Endodermal cell (in vitro differentiated cells): ENCODE data around the gene IL4I1. TPM values are rescaled to one million over a fixed set of nuclear protein-coding genes. Genes with fewer than 3 reads are reported as not detected.

ENCODE experiments used
- DNase-seq: peaks from one replicate; pipeline ENCODE4 v3.0.0-alpha.2; 2017
- H3K27ac ChIP-seq: 2 replicates; pipeline ENCODE4 v1.5.1; 2013; ENCODE audit warnings: mild to moderate bottlenecking, low read depth, low read length, moderate library complexity
- H3K27me3 ChIP-seq: 2 replicates; pipeline ENCODE4 v1.6.1; 2013; ENCODE audit warnings: mild to moderate bottlenecking, low read length, moderate library complexity; ENCODE audit not compliant: insufficient read depth, control insufficient read depth, poor library complexity, severe bottlenecking
- H3K36me3 ChIP-seq: 2 replicates; pipeline ENCODE4 v1.7.0; 2013; ENCODE audit warnings: mild to moderate bottlenecking, low read length, moderate library complexity; ENCODE audit not compliant: control insufficient read depth, insufficient read depth
- H3K4me1 ChIP-seq: one replicate; pipeline ENCODE4 v1.7.0; 2013; ENCODE audit warnings: low read length; ENCODE audit not compliant: control insufficient read depth, insufficient read depth
- H3K4me3 ChIP-seq: 2 replicates; pipeline ENCODE4 v1.5.1; 2013; ENCODE audit warnings: mild to moderate bottlenecking, low read length, moderate library complexity
- H3K9ac ChIP-seq: 2 replicates; pipeline ENCODE4 v1.6.1; 2013; ENCODE audit warnings: mild to moderate bottlenecking, low read length, moderate library complexity; ENCODE audit not compliant: poor library complexity, severe bottlenecking; ENCODE audit errors: extremely low read depth
- H3K9me3 ChIP-seq: 2 replicates; pipeline ENCODE4 v1.6.1; 2013; ENCODE audit warnings: mild to moderate bottlenecking, low read length, moderate library complexity; ENCODE audit not compliant: control insufficient read depth
- H3K27ac Mint-ChIP-seq: 2 replicates; pipeline ENCODE4 v1.8.0; 2020; ENCODE audit warnings: mixed read lengths
- H3K27me3 Mint-ChIP-seq: 2 replicates; pipeline ENCODE4 v1.8.0; 2021; ENCODE audit warnings: mild to moderate bottlenecking, mixed read lengths; ENCODE audit not compliant: insufficient read depth
- H3K36me3 Mint-ChIP-seq: 2 replicates; pipeline ENCODE4 v1.8.0; 2020; ENCODE audit warnings: low read depth, mixed read lengths
- H3K4me1 Mint-ChIP-seq: 2 replicates; pipeline ENCODE4 v1.8.0; 2020; ENCODE audit warnings: mixed read lengths
- H3K4me3 Mint-ChIP-seq: 2 replicates; pipeline ENCODE4 v1.8.0; 2020; ENCODE audit warnings: mild to moderate bottlenecking, moderate library complexity, mixed read lengths
- H3K9me3 Mint-ChIP-seq: 2 replicates; pipeline ENCODE4 v1.8.0; 2020; ENCODE audit warnings: mild to moderate bottlenecking, mixed read lengths
- WGBS, 2 experiments: methylation state at CpG; one replicate each; pipeline versions ENCODE4 v1.1.5 to v1.1.7; 2013; ENCODE audit warnings: missing lambda C conversion rate in 2 of 2, mixed read lengths in 1 of 2; ENCODE audit not compliant: insufficient coverage in 1 of 2, insufficient read length in 1 of 2; 5-methylcytosine and 5-hydroxymethylcytosine counted together
- total RNA-seq, 2 donors: library from RNA; stranded (reverse); fragmentation: NEBNext Ultra II Directional in 1 of 2; extraction: Animal tissue kit (Norgen Biotek cat#: 25700) in 1 of 2; gene quantifications; 2 replicates in 1 of 2; 3 replicates in 1 of 2; pipeline ENCODE4 v1.2.1, GENCODE V29; 2021
- TF ChIP-seq, protein P1 (sequence below): fragments of 200-600 bp; sonication (generic); conservative IDR thresholded peaks from 2 replicates; pipeline ENCODE4 v1.5.0; 2021; ENCODE audit warnings: antibody characterized with exemption, mild to moderate bottlenecking

Gene IL4I1
- total RNA-seq, 2 donors from 2014 or later, result 0.97 TPM; not detected in 1

DNA sequence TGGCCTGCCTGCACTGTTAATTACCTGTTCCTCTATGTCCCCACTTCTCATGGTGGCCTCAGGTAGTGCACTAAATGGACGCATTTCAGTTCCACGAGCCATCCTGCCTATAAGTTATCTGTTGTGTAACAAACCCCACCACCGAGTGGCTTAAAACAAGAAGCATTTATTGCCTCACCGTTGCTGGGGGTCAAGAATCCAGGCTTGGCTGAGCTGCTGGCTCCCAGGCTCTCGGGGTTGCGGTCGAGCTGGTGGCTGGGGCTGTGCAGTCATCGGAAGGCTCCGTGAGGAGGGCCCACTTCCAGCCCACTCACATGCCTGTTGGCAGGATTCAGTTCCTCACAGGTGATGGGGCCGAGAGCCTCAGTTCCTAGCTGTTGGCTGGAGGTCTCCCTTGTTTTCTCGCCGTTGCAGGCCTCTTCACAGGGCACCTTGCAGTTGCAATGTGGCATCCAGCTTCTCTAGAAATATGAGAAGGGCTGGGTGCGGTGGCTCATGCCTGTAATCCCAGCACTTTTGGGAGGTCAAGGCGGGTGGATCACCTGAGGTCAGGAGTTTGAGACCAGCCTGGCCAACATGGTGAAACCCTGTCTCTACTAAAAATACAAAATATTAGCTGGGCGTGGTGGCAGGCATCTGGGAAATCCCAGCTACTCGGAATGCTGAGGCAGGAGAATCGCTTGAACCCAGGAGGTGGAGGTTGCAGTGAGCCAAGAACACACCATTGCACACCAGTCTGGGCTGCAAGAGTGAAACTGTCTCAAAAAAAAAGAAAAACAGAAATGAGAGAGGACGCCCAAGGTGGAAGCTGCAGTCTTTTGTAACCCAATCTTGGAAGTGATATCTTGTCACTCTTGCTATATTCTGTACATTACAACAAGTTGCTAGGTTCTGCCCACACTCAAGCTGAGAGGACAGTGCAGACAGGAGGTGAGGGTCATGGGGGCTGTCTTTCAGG is 52.3 kb downstream of the IL4I1 start:
- H3K27me3 Mint-ChIP-seq, result no peaks in the 10 kb centered on the region
- DNase-seq, result no peak

DNA sequence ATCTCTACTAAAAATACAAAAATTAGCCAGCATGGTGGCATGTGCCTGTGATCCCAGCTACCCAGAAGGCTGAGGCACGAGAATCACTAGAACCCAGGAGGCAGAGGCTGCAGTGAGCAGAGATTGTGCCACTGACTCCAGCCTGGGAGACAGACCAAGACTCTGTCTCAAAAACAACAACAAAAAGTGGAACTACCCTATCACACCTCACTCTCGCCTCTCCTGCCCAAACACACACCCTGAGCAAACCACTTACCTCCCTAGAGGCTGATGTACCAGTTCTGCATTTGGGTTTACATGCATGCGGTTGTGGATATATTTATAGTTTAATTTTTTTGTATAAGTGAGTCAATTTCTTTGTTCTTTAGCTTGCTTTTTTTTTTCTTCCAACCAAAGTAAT is 53.4 kb downstream of the IL4I1 start:
- DNase-seq, result no peak
- TF ChIP-seq, protein P1, sequence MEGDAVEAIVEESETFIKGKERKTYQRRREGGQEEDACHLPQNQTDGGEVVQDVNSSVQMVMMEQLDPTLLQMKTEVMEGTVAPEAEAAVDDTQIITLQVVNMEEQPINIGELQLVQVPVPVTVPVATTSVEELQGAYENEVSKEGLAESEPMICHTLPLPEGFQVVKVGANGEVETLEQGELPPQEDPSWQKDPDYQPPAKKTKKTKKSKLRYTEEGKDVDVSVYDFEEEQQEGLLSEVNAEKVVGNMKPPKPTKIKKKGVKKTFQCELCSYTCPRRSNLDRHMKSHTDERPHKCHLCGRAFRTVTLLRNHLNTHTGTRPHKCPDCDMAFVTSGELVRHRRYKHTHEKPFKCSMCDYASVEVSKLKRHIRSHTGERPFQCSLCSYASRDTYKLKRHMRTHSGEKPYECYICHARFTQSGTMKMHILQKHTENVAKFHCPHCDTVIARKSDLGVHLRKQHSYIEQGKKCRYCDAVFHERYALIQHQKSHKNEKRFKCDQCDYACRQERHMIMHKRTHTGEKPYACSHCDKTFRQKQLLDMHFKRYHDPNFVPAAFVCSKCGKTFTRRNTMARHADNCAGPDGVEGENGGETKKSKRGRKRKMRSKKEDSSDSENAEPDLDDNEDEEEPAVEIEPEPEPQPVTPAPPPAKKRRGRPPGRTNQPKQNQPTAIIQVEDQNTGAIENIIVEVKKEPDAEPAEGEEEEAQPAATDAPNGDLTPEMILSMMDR, result no peak
- H3K9ac ChIP-seq, result no peak overlapping the region
- no peaks in the 10 kb centered on the region for H3K27me3 ChIP-seq
- H3K4me3 Mint-ChIP-seq, result no peak overlapping the region
- H3K4me1 ChIP-seq, result no peaks in the 10 kb centered on the region
- no peaks in the 10 kb centered on the region for H3K9me3 ChIP-seq
- H3K9me3 Mint-ChIP-seq, result peaks cover under 1% of the 10 kb centered on the region
- H3K27ac ChIP-seq, result no peak overlapping the region
- peaks cover 33% of the 10 kb centered on the region for H3K36me3 Mint-ChIP-seq
- H3K36me3 ChIP-seq, result peaks cover 19% of the 10 kb centered on the region
- H3K27ac Mint-ChIP-seq, result no peak overlapping the region
- H3K4me1 Mint-ChIP-seq, result no peaks in the 10 kb centered on the region
- H3K4me3 ChIP-seq, result no peak overlapping the region
- H3K27me3 Mint-ChIP-seq, result no peaks in the 10 kb centered on the region
- WGBS, 2 experiments, result 87 to 100% methylated on average over 1 to 3 of the region's 3 CpGs

More for the DNA sequence above, 52.3 kb downstream of the IL4I1 start:
- H3K4me3 ChIP-seq, result no peak overlapping the region
- Mint-ChIP-seq H3K27ac (no peak overlapping the region), H3K4me1 (no peaks in the 10 kb centered on the region), H3K9me3 (peaks cover 2% of the 10 kb centered on the region), H3K4me3 (no peak overlapping the region), H3K36me3 (peaks cover 32% of the 10 kb centered on the region)
- peaks cover 6% of the 10 kb centered on the region for H3K9me3 ChIP-seq
- TF ChIP-seq, protein P1, result no peak
- 95% methylated on average over 16 to 18 of the region's 18 CpGs for WGBS, 2 experiments
- H3K36me3 ChIP-seq, result peaks cover 14% of the 10 kb centered on the region
- no peaks in the 10 kb centered on the region for H3K27me3 ChIP-seq
- no peak overlapping the region for H3K9ac ChIP-seq
- no peaks in the 10 kb centered on the region for H3K4me1 ChIP-seq
- no peak overlapping the region for H3K27ac ChIP-seq

DNA sequence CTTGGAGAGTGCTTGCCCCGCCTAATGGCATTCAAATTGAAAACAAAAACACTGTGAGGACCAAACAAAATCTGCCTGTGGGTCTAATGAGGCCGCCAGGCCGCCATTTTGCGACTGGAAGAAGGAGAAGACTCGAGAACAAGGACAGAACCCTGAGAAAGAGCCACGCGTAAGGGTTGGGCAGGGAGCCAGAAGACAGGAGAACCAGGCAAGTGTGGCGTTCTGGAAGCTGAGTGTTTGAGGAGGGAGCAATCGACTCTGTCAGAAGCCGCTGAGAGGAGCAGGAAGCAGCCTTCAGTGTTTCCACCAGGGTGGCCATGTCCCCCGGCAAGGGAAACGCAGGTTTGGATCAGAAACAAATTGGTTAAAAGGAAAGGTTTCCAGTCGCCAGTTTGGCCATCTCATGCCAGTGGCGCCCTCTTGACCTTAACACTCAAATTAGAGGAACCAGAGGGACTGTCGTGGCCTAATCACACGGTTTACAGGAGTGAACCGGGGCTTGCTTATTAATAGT is 55.9 kb downstream of the IL4I1 start:
- Histone ChIP-seq H3K4me3 (no peak overlapping the region), H3K27me3 (no peaks in the 10 kb centered on the region), H3K36me3 (peaks cover 19% of the 10 kb centered on the region), H3K27ac (no peak overlapping the region), H3K9ac (no peak overlapping the region), H3K4me1 (no peaks in the 10 kb centered on the region), H3K9me3 (no peaks in the 10 kb centered on the region)
- H3K27me3 Mint-ChIP-seq, result no peaks in the 10 kb centered on the region
- 94 to 95% methylated on average over 16 of the region's 17 CpGs for WGBS, 2 experiments
- H3K36me3 Mint-ChIP-seq, result peaks cover 49% of the 10 kb centered on the region
- H3K27ac Mint-ChIP-seq, result peak overlapping the region; percentile 41
- no peak overlapping the region for H3K4me3 Mint-ChIP-seq
- H3K9me3 Mint-ChIP-seq, result no peaks in the 10 kb centered on the region
- TF ChIP-seq, protein P1, result no peak
- DNase-seq, result no peak
- H3K4me1 Mint-ChIP-seq, result no peaks in the 10 kb centered on the region
